Stimulated activated CD4-positive, alpha-beta T cell treated with anti-CD3 and anti-CD28 coated beads, Interleukin-4, amount 100 ng/mL, for 1 hour (primary cell): ENCODE measurements around the gene PSD2.
A peak's percentile ranks its signal among the peaks of the same experiment; 100 is the strongest.
"Not testable (repeated sequence)": the region's sequence is repeated elsewhere in the genome, so short reads cannot be mapped to it uniquely, and the experiment has no call there.

Source experiments
- DNase-seq: peaks from one replicate; pipeline ENCODE4 v3.0.0-alpha.2; 2020

Gene PSD2

DNA sequence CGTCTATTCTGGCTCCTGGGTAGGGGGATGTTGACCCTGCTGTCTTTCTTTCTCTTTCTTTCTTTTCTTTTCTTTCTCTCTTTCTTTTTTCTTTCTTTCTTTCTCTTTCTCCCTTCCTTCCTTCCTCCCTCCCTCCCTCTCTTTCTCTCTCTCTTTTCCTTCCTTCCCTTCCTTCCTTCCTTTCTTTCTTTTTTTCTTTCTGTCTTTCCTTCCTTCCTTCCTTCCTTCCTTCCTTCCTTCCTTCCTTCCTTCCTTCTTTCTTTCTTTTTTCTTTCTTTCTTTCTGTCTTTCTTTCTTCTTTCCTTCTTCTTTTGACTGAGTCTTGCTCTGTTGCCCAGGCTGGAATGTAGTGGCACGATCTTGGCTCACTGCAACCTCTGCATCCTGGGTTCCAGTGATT lies 3.0 kb upstream of the PSD2 start:
- DNase-seq = not testable (repeated sequence)

- DNase-seq = no peak
Observed at GRCh38 chr5:139794067-139794846, 1.4 kb upstream of the PSD2 start.

GRCh38 chr5:139796061-139796806 lies 626 bp downstream of the PSD2 start:
- peak; percentile 14 for DNase-seq

- DNase-seq = no peak
Observed at GRCh38 chr5:139797335-139797734, 1.7 kb downstream of the PSD2 start.

DNA sequence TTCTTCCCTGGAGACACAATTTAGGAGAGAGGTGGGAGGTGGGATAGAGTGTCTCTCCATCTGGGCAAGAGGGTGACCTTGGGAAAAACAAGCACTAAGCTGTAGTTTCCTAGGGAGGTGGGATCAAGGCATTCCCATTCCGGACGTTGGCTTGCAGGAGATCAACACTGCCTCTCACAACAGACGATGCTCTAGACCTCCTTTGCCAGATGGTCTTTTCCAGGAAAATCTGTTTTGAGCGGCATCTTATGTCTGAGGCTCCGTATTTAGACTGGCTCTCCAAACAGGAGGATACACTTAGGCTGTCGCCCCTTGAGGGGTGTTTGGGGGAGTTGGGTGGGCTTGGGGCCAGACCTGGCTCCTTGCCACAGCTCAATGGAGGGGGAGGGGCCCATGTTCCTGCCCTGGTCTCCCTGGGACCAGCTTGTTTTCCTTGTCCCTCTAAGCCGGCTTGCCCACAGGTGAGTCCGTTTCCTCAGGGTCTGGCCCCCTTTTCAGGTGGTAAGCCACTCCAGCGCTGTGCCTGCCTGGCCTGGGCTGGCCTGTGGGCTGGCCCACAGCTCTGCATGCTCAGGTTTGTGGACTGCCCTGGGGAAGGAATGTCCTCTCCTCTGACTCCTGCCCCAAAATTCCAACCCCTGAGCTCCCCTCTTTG lies 2.4 kb downstream of the PSD2 start:
- DNase-seq = no peak

- DNase-seq = no peak
Observed at GRCh38 chr5:139798883-139799282, 3.3 kb downstream of the PSD2 start.

- no peak for DNase-seq
Observed at GRCh38 chr5:139799359-139799758, 3.8 kb downstream of the PSD2 start.

GRCh38 chr5:139803978-139804377 lies 8.4 kb downstream of the PSD2 start:
- no peak for DNase-seq

- no peak for DNase-seq
Observed at GRCh38 chr5:139804800-139805397, 9.3 kb downstream of the PSD2 start.

GRCh38 chr5:139805545-139805944 lies 9.9 kb downstream of the PSD2 start:
- DNase-seq = no peak

DNA sequence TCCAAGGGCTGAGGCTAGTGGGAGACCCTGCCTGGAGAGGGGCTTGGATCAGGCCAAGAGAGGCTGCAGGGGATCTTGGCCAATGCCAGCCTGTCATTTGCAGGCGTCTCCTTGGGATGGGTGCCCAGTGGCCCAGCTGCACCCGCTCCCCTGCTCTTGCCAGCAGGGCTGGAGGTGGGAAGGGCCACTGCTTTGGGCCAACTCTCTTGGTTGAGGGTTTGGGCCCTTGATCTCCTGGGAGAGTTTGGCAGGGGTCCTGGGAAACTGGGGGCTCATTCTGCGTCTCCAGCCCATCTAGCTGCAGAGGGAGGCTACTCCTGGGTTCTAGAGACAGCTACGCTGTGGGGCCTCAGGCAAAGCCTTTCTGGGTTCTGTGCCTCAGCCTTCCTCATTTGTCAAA lies 10.5 kb downstream of the PSD2 start:
- no peak for DNase-seq

DNA sequence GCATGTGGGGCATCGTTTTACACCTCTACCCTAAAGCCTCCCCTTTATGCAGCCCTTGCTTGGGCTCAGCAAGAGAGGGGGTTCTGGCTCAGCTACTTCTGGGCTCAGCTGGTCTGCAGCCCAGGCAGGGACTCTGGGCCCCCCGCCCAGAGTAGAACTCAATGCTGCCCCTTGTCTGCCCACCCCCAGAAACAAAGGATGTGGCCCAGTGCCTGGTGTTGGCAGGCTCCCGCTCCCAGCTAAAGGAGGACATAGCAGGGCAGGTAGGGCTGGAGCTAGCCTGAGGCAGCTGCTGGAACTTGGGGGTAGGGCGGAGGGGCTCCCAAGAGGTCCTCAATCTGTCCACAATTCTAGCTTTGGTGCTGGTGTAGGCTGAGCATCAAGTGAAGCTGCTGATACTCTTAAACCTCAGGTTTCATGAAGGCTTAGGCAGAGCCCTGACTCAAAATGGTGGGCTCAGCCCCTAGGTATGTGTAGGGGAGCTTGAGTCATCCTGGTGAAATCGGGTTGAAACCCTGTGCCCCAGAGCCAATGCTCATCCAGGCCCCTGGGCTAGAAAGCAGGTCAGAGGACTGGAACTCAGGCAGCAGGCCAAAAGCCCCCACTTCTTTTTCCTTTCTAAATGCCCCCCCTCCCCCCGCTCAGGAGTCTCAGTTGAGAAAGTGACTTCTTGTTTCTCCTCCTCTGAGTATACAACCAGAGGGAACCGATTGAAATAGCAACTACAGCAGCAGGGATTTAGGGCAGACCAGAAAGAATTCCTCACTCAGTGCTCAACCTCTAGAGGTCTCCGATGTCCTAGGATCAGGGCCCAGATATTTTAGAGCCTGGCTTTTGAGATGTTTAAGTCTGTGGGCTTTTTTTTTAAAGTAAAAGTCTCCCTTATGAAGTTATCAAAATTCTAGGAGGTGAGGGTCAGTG lies 11.4 kb downstream of the PSD2 start:
- no peak for DNase-seq

DNA sequence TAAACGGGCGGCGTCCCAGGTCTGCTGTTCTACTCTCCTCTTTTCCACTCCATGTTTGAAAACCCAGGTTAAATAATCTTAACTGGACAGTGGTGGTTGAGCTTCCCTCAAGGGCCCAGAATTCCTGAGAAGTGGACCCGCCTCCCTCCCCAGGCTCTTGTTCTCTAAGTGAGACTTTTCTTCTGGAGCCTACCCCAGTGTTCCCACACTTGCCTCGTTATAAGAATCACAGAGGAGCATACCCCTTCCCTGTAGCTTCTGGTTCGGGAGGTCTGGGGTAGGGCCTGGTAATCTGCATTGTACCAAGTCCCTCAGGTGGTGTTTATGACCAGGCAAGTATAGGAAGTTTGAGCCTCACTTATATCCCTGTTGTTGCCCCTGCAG lies 12.0 kb downstream of the PSD2 start:
- no peak for DNase-seq

DNA sequence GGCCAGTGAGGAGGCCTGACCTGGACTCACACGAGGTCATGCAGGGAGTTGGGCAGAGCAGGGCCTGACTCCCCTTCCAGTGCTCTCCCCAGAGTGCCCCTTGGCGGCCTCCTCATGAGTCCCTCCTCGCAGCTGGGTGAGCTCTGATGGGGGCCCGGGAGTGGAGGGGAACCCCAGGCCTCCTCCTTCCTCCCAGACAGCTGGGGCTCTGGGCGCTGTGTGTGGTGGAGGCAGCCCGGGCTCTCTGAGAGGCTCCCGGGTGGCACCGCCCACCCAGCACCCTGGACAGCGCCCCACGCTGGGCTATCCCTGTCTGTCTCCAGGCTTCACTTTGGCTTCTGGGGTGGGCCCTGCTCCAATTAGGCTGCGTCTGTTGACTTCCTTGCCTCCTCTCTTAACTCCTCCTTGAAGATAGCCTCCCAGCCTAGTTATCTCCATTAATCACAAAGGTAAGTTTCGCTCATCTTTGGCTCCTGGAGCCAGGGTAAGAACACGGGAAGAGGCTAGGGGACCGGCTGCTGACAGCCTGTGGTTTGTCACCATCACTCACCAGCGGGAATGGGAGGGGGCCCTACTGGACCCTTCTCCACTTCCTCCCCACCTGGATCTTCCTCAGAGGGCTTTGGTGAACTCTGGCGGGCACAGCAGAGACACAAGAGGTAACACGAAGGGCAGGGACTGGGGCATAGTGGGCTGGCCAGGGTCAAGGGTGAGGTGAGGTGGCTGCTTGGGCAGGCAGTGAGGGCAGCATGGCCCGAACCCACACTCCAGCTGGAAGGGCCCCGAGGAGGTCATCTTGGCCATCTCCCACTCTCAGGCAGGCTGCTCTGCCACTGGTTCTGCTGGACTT lies 13.1 kb downstream of the PSD2 start:
- DNase-seq = peak; percentile 29

DNA sequence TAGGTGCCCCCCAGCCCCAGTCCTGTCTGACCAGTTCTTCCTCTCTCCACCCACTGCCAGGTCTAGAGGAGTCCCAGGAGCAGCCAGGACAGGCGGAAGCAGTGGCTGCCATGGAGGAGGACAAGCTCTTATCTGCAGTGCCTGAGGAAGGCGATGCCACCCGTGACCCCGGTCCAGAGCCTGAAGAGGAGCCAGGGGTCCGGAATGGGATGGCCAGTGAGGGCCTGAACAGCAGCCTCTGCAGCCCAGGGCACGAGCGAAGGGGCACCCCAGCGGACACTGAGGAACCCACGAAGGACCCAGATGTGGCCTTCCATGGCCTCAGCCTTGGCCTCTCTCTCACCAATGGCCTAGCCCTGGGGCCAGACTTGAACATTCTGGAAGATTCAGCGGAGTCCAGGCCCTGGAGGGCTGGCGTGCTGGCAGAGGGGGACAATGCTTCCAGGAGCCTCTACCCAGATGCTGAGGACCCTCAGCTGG lies 13.8 kb downstream of the PSD2 start:
- DNase-seq = no peak

DNA sequence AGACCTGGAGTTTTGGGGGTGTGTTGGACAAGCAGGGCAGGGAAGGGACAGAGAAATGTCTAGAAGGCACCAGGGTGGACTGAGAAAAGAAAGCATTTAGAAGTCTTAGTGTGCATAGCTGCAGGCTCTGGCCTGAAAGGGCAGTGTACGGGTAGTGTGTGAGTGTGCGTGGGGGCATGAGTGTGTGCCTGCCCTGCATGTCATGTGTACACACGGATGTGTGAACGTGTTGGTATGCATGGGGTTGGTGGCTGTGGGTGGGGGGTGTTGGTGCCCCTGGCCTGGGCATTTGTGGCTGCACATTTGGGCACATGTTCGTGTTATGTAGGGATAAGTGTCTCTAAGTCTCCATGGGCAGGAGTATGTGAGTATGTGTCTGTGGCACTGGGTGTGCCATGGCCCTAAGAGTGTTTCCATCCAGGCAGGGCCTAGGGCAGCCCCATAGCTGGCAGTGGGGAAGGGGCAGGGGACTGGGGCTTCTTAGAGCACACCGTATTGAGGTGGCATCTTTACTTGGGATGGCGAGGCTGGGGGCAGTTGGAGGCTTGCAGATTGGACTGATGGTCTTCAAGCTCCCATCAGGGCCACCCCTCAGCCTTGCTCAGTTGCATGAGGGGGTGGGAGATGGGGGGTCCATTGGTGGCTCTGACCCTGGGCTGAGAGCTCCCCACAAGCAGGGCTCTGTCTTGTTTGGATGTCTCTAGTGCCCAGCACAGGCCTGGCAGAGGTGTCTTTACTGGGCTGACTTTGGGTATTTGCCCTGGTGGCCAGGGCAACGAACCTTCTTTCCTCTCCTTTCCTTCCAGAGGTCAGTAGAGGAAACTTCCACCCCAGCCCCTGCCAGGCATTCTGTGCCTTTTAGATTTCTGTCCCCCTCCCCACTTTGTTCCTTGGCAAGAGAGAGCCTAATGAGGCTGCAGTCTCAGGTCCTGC lies 15.0 kb downstream of the PSD2 start:
- DNase-seq = no peak

GRCh38 chr5:139811274-139811607 lies 15.6 kb downstream of the PSD2 start:
- no peak for DNase-seq

DNA sequence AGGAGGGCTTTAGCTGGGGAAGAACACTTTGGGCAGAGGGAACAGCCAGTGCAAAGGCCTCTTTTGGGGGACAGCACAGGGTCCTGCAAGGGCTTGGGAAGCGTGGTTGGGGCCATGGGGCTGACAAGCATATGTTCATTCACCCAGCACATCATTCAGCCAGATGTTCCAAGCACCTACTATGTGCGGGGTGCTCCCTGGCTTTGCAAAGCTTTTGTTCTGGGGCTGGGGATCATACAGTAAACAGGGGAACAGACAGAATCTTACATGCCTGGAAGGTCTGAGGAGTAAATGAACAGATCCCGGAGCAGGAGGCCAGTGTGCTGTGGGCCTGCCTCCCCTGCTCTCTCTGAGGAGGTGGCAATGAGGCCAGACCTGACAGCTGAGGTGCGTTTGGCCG lies 16.7 kb downstream of the PSD2 start:
- DNase-seq = no peak

DNA sequence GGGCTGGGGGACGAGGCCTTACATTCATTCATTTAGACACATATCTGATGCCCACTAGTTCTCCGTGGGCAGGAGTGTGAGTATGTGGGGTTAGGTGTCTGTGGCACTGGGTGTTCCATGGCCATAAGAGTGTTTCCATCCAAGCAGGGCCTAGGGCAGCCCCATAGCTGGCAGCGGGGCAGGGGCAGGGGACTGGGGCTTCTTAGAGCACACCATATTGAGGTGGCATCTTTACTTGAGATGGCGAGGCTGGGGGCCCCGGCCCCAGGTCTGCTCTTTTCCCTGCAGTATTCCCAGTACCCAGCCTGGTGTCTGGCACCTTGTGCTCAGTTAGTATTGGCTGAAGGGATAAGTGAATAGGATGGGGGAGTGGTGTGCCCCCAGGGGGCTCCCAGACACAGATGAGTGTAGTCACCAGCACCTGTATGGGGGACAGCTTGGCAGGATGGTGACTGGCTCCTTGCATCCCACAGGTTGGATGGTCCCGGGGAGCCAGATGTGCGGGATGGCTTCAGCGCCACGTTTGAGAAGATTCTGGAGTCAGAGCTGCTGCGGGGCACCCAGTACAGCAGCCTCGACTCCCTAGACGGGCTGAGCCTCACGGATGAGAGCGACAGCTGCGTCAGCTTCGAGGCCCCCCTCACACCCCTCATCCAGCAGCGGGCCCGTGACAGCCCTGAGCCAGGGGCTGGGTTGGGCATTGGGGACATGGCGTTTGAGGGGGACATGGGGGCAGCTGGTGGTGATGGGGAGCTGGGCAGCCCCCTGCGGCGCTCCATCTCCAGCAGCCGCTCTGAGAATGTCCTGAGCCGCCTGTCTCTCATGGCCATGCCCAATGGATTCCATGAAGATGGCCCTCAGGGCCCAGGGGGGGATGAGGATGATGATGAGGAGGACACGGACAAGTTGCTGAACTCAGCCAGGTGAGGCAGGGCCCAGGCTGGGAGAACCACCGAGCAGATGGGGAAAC lies 17.5 kb downstream of the PSD2 start:
- no peak for DNase-seq
